SK-N-SH (cell line): Measurements from ENCODE around the gene RAB38. TPM values are rescaled to one million over a fixed set of nuclear protein-coding genes. Genes with fewer than 3 reads are reported as not detected.

Experiments used
- CTCF ChIA-PET: fragments of 300-600, 350-600 bp; formaldehyde crosslinking; extraction: SDS; loops from one replicate; lab custom pipeline; 2021; lab: Yijun Ruan, JAX
- POLR2A ChIA-PET: fragments of 350-600 bp; sonication (Branson Sonifier 250); formaldehyde crosslinking; extraction: SDS; loops from one replicate; lab custom pipeline; 2020; ENCODE audit warnings: antibody characterized with exemption, inconsistent platforms; lab: Yijun Ruan, JAX
- DNase-seq: peaks from one replicate; pipeline ENCODE4 v3.0.0; 2012
- H2AFZ ChIP-seq: fragments of 200-600 bp; sonication (generic); 2 replicates; pipeline ENCODE4 v1.8.1; 2016; ENCODE audit warnings: antibody characterized with exemption, mild to moderate bottlenecking, low read depth
- H3F3A ChIP-seq: fragments of 200-600 bp; sonication (generic); replicated peaks from 2 replicates; pipeline ENCODE3; 2016; ENCODE audit warnings: antibody characterized with exemption, mild to moderate bottlenecking; ENCODE audit not compliant: insufficient read depth
- H3K27ac ChIP-seq, 2 experiments: fragments of 200-500 bp in 1 of 2; fragments of 200-600 bp in 1 of 2; sonication (Bioruptor generic) in 1 of 2; sonication (generic), shearing (Covaris generic) in 1 of 2; 2 replicates each; pipeline versions ENCODE4 v1.5.1 to v1.6.1; 2014 to 2016; ENCODE audit warnings: low read depth in 2 of 2, inconsistent platforms in 1 of 2, low read length in 1 of 2, mild to moderate bottlenecking in 1 of 2, mixed read lengths in 1 of 2
- H3K27me3 ChIP-seq: fragments of 200-600 bp; sonication (generic), shearing (Covaris generic); 2 replicates; pipeline ENCODE4 v1.6.1; 2016; ENCODE audit warnings: mixed run types; ENCODE audit not compliant: insufficient read depth
- H3K36me3 ChIP-seq, 2 experiments: fragments of 200-500 bp in 1 of 2; fragments of 200-600 bp in 1 of 2; sonication (Bioruptor generic) in 1 of 2; sonication (generic) in 1 of 2; replicated peaks in 1 of 2; 2 replicates each; pipeline versions ENCODE3 to v1.5.1; 2014 to 2016; ENCODE audit warnings: low read length in 1 of 2, mild to moderate bottlenecking in 1 of 2; ENCODE audit not compliant: insufficient read depth in 2 of 2, control insufficient read depth in 1 of 2
- H3K4me1 ChIP-seq, 2 experiments: fragments of 200-500 bp in 1 of 2; fragments of 200-600 bp in 1 of 2; sonication (Bioruptor generic) in 1 of 2; sonication (generic), shearing (Covaris generic) in 1 of 2; 2 replicates each; pipeline versions ENCODE4 v1.5.1 to v1.6.1; 2014 to 2016; ENCODE audit warnings: low read depth in 1 of 2, low read length in 1 of 2, mixed run types in 1 of 2; ENCODE audit not compliant: insufficient read depth in 2 of 2, control insufficient read depth in 1 of 2
- H3K4me2 ChIP-seq: fragments of 200-600 bp; sonication (generic), shearing (Covaris generic); 2 replicates; pipeline ENCODE4 v1.6.1; 2017; ENCODE audit warnings: mixed run types
- H3K4me3 ChIP-seq, 2 experiments: fragments of 200-500 bp in 1 of 2; fragments of 200-600 bp in 1 of 2; sonication (Bioruptor generic) in 1 of 2; sonication (generic), shearing (Covaris generic) in 1 of 2; 2 replicates each; pipeline versions ENCODE4 v1.5.1 to v1.8.1; 2014 to 2016; ENCODE audit warnings: low read depth in 2 of 2, inconsistent platforms in 1 of 2, low read length in 1 of 2, mild to moderate bottlenecking in 1 of 2, mixed read lengths in 1 of 2, moderate library complexity in 1 of 2
- H3K79me2 ChIP-seq: fragments of 200-600 bp; sonication (generic); 2 replicates; pipeline ENCODE4 v1.8.1; 2017; ENCODE audit warnings: mild to moderate bottlenecking; ENCODE audit not compliant: insufficient read depth
- H3K9ac ChIP-seq: fragments of 200-600 bp; sonication (generic); 2 replicates; pipeline ENCODE4 v1.6.1; 2017; ENCODE audit warnings: mixed run types
- H3K9me2 ChIP-seq: fragments of 200-600 bp; sonication (generic); 2 replicates; pipeline ENCODE4 v1.6.1; 2017; ENCODE audit warnings: mixed run types
- H3K9me3 ChIP-seq: fragments of 200-600 bp; sonication (generic); 2 replicates; pipeline ENCODE4 v1.6.1; 2017; ENCODE audit warnings: mixed run types, mild to moderate bottlenecking, moderate library complexity
- H4K20me1 ChIP-seq: fragments of 200-600 bp; sonication (generic); 2 replicates; pipeline ENCODE4 v1.6.1; 2017; ENCODE audit warnings: mild to moderate bottlenecking, mixed run types; ENCODE audit not compliant: insufficient read depth
- ELF1 ChIP-seq: IDR thresholded peaks from 2 replicates; pipeline ENCODE4 v1.4.0; 2012
- EZH2phosphoT487 ChIP-seq: fragments of 200-600 bp; sonication (generic); IDR thresholded peaks from 2 replicates; pipeline ENCODE4 v1.6.1; 2017; ENCODE audit warnings: low read depth, mixed run types, mild to moderate bottlenecking, antibody characterized with exemption, moderate library complexity, borderline replicate concordance
- FOSL2 ChIP-seq: IDR thresholded peaks from 2 replicates; pipeline ENCODE4 v1.4.0; 2012; ENCODE audit warnings: low read depth, mild to moderate bottlenecking, moderate library complexity, borderline replicate concordance
- FOXJ3 ChIP-seq: sonication (generic); formaldehyde crosslinking; IDR thresholded peaks from 2 replicates; pipeline ENCODE4 v1.5.1; 2020; ENCODE audit warnings: mild to moderate bottlenecking, missing genetic modification reagents
- MEF2A ChIP-seq: IDR thresholded peaks from 2 replicates; pipeline ENCODE4 v1.4.0; 2012; ENCODE audit warnings: low read depth, borderline replicate concordance
- MXI1 ChIP-seq: IDR thresholded peaks from 2 replicates; pipeline ENCODE4 v1.6.1; 2012; ENCODE audit warnings: mild to moderate bottlenecking, low read depth, low read length, improper control_type of control experiment
- NFIC ChIP-seq: IDR thresholded peaks from 2 replicates; pipeline ENCODE4 v1.4.0; 2012; ENCODE audit warnings: borderline replicate concordance
- NRF1 ChIP-seq: IDR thresholded peaks from 2 replicates; pipeline ENCODE4 v1.6.1; 2012; ENCODE audit warnings: low read depth, mild to moderate bottlenecking, low read length
- RFX5 ChIP-seq: IDR thresholded peaks from 2 replicates; pipeline ENCODE4 v1.6.1; 2012; ENCODE audit warnings: mild to moderate bottlenecking, improper control_type of control experiment, low read length
- RXRA ChIP-seq: IDR thresholded peaks from 2 replicates; pipeline ENCODE4 v1.4.0; 2012; ENCODE audit warnings: low read depth, mild to moderate bottlenecking, borderline replicate concordance
- SIN3A ChIP-seq: IDR thresholded peaks from 2 replicates; pipeline ENCODE4 v1.6.1; 2012; ENCODE audit warnings: low read depth, mild to moderate bottlenecking, low read length, moderate library complexity, borderline replicate concordance
- SMC3 ChIP-seq: IDR thresholded peaks from 2 replicates; pipeline ENCODE4 v1.6.1; 2012; ENCODE audit warnings: low read depth, low read length, improper control_type of control experiment
- TAF1 ChIP-seq: IDR thresholded peaks from 2 replicates; pipeline ENCODE4 v1.6.1; 2012; ENCODE audit warnings: low read depth, mild to moderate bottlenecking, low read length, moderate library complexity, borderline replicate concordance
- TCF12 ChIP-seq: IDR thresholded peaks from 2 replicates; pipeline ENCODE4 v1.4.0; 2012
- TEAD4 ChIP-seq: IDR thresholded peaks from 2 replicates; pipeline ENCODE4 v1.4.0; 2012; ENCODE audit warnings: mild to moderate bottlenecking, borderline replicate concordance; ENCODE audit not compliant: insufficient read depth
- WGBS: methylation state at CpG from one replicate; pipeline ENCODE4 v1.1.6; 2017; ENCODE audit warnings: low lambda C conversion rate; 5-methylcytosine and 5-hydroxymethylcytosine counted together
- polyA plus RNA-seq, 3 experiments: library from polyadenylated mRNA; depleted of rRNA; stranded (reverse); fragments of >200 nt; gene quantifications; 2 replicates each; pipeline ENCODE4 v1.2.3, GENCODE V29; 2012
- TF ChIP-seq, protein P1 (sequence below): fragments of 150-350 bp; IDR thresholded peaks from 2 replicates; pipeline ENCODE4 v1.6.1; 2016; ENCODE audit warnings: mild to moderate bottlenecking, low read depth, low read length
- TF ChIP-seq, protein P2 (sequence below): IDR thresholded peaks from 2 replicates; pipeline ENCODE4 v1.4.0; 2012; ENCODE audit warnings: low read depth, borderline replicate concordance
- TF ChIP-seq, protein P3 (sequence below): fragments of 200-600 bp; sonication (generic); IDR thresholded peaks from 2 replicates; pipeline ENCODE4 v1.6.1; 2017; ENCODE audit warnings: antibody characterized with exemption, mild to moderate bottlenecking, moderate library complexity
- TF ChIP-seq, protein P4 (sequence below): IDR thresholded peaks from 2 replicates; pipeline ENCODE4 v1.6.1; 2012; ENCODE audit warnings: mild to moderate bottlenecking, low read depth, low read length, moderate library complexity

RAB38 gene
- polyA plus RNA-seq, 1 of the 3 experiments (the other 2 are of a cell fraction), result 0.66 TPM

GRCh38 chr11:88164806-88165585 is 10.2 kb downstream of the RAB38 start:
- Histone ChIP-seq H3K36me3 (no peaks in the 10 kb centered on the region), H3K79me2 (no peaks in the 10 kb centered on the region)

GRCh38 chr11:88164320-88164719 is 10.9 kb downstream of the RAB38 start:
- Histone ChIP-seq H2AFZ (no peak overlapping the region), H3K4me2 (no peak overlapping the region), H3F3A (no peaks in the 10 kb centered on the region), H3K27ac (no peak overlapping the region), H4K20me1 (no peaks in the 10 kb centered on the region), H3K9ac (no peak overlapping the region), H3K9me2 (no peaks in the 10 kb centered on the region), H3K9me3 (no peaks in the 10 kb centered on the region), H3K79me2 (no peaks in the 10 kb centered on the region), H3K27me3 (no peaks in the 10 kb centered on the region), H3K4me1 (no peaks in the 10 kb centered on the region), H3K36me3 (no peaks in the 10 kb centered on the region), H3K4me3 (no peak overlapping the region)
- WGBS, result 10% methylated on average over 4 of the region's 4 CpGs
- CTCF ChIA-PET, result no interaction called here
- no peak for DNase-seq
- POLR2A ChIA-PET, result no interaction called here
- no peak for TF ChIP-seq MEF2A
- TF ChIP-seq, protein P1, sequence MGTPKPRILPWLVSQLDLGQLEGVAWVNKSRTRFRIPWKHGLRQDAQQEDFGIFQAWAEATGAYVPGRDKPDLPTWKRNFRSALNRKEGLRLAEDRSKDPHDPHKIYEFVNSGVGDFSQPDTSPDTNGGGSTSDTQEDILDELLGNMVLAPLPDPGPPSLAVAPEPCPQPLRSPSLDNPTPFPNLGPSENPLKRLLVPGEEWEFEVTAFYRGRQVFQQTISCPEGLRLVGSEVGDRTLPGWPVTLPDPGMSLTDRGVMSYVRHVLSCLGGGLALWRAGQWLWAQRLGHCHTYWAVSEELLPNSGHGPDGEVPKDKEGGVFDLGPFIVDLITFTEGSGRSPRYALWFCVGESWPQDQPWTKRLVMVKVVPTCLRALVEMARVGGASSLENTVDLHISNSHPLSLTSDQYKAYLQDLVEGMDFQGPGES, result no peak
- TF ChIP-seq NRF1, result no peak
- no peak for TF ChIP-seq TAF1
- TF ChIP-seq, protein P2, sequence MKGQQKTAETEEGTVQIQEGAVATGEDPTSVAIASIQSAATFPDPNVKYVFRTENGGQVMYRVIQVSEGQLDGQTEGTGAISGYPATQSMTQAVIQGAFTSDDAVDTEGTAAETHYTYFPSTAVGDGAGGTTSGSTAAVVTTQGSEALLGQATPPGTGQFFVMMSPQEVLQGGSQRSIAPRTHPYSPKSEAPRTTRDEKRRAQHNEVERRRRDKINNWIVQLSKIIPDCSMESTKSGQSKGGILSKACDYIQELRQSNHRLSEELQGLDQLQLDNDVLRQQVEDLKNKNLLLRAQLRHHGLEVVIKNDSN, result no peak
- no peak for TF ChIP-seq SIN3A
- TF ChIP-seq SMC3, result no peak
- TF ChIP-seq, protein P3, sequence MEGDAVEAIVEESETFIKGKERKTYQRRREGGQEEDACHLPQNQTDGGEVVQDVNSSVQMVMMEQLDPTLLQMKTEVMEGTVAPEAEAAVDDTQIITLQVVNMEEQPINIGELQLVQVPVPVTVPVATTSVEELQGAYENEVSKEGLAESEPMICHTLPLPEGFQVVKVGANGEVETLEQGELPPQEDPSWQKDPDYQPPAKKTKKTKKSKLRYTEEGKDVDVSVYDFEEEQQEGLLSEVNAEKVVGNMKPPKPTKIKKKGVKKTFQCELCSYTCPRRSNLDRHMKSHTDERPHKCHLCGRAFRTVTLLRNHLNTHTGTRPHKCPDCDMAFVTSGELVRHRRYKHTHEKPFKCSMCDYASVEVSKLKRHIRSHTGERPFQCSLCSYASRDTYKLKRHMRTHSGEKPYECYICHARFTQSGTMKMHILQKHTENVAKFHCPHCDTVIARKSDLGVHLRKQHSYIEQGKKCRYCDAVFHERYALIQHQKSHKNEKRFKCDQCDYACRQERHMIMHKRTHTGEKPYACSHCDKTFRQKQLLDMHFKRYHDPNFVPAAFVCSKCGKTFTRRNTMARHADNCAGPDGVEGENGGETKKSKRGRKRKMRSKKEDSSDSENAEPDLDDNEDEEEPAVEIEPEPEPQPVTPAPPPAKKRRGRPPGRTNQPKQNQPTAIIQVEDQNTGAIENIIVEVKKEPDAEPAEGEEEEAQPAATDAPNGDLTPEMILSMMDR, result no peak
- TF ChIP-seq RFX5, result no peak
- TF ChIP-seq MXI1, result no peak
- TF ChIP-seq FOSL2, result no peak
- no peak for TF ChIP-seq FOXJ3
- TF ChIP-seq, protein P4, sequence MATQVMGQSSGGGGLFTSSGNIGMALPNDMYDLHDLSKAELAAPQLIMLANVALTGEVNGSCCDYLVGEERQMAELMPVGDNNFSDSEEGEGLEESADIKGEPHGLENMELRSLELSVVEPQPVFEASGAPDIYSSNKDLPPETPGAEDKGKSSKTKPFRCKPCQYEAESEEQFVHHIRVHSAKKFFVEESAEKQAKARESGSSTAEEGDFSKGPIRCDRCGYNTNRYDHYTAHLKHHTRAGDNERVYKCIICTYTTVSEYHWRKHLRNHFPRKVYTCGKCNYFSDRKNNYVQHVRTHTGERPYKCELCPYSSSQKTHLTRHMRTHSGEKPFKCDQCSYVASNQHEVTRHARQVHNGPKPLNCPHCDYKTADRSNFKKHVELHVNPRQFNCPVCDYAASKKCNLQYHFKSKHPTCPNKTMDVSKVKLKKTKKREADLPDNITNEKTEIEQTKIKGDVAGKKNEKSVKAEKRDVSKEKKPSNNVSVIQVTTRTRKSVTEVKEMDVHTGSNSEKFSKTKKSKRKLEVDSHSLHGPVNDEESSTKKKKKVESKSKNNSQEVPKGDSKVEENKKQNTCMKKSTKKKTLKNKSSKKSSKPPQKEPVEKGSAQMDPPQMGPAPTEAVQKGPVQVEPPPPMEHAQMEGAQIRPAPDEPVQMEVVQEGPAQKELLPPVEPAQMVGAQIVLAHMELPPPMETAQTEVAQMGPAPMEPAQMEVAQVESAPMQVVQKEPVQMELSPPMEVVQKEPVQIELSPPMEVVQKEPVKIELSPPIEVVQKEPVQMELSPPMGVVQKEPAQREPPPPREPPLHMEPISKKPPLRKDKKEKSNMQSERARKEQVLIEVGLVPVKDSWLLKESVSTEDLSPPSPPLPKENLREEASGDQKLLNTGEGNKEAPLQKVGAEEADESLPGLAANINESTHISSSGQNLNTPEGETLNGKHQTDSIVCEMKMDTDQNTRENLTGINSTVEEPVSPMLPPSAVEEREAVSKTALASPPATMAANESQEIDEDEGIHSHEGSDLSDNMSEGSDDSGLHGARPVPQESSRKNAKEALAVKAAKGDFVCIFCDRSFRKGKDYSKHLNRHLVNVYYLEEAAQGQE, result no peak
- TF ChIP-seq RXRA, result no peak
- TF ChIP-seq NFIC, result no peak

More at GRCh38 chr11:88164806-88165585, 10.2 kb downstream of the RAB38 start:
- H2AFZ ChIP-seq, result no peak overlapping the region
- H3F3A ChIP-seq, result no peaks in the 10 kb centered on the region
- no peak overlapping the region for H3K9ac ChIP-seq
- 3% methylated on average over 1 of the region's 1 CpG for WGBS
- no peaks in the 10 kb centered on the region for H3K9me3 ChIP-seq
- TF ChIP-seq RXRA (no peak), SIN3A (no peak), EZH2phosphoT487 (no peak), TCF12 (no peak), TEAD4 (no peak), ELF1 (no peak)
- TF ChIP-seq, protein P2, result no peak
- no peak overlapping the region for H3K27ac ChIP-seq
- POLR2A ChIA-PET, result no interaction called here
- no peaks in the 10 kb centered on the region for H3K9me2 ChIP-seq
- no peak overlapping the region for H3K4me3 ChIP-seq
- no peaks in the 10 kb centered on the region for H3K27me3 ChIP-seq
- CTCF ChIA-PET, result no interaction called here
- no peaks in the 10 kb centered on the region for H3K4me1 ChIP-seq
- no peaks in the 10 kb centered on the region for H4K20me1 ChIP-seq
- H3K4me2 ChIP-seq, result no peak overlapping the region
- DNase-seq, result no peak
